ENCODE measurements around the gene METAP1.
A peak's percentile ranks its signal among the peaks of the same experiment; 100 is the strongest.
"Not testable (repeated sequence)": the region's sequence is repeated elsewhere in the genome, so short reads cannot be mapped to it uniquely, and the experiment has no call there.

Gene METAP1

GRCh38 chr4:98995183-98996055 lies at the start of gene METAP1:
METAP1 (plus strand) TSS chr4:98995721; CDS start chr4:98995754, 33 bp downstream.
- DNase-seq (ENCODE audit: low spot score) = peak; percentile 94

- no peak for DNase-seq (ENCODE audit: low spot score)
These were observed 49.2 kb upstream of the METAP1 start for GRCh38 chr4:98946359-98946758.

- DNase-seq (ENCODE audit: low spot score) = no peak
These were observed 44.6 kb upstream of the METAP1 start for GRCh38 chr4:98950925-98951324.

GRCh38 chr4:98951710-98952109 lies 43.8 kb upstream of the METAP1 start:
- no peak for DNase-seq (ENCODE audit: low spot score)

GRCh38 chr4:98955229-98955628 lies 40.3 kb upstream of the METAP1 start:
- DNase-seq (ENCODE audit: low spot score) = no peak

GRCh38 chr4:98958065-98958464 lies 37.5 kb upstream of the METAP1 start:
- no peak for DNase-seq (ENCODE audit: low spot score)

GRCh38 chr4:98959411-98959810 lies 36.1 kb upstream of the METAP1 start:
- no peak for DNase-seq (ENCODE audit: low spot score)

- no peak for DNase-seq (ENCODE audit: low spot score)
These were observed 33.8 kb upstream of the METAP1 start for GRCh38 chr4:98961770-98962169.

- DNase-seq (ENCODE audit: low spot score) = no peak
These were observed 31.7 kb upstream of the METAP1 start for GRCh38 chr4:98963538-98964433.

- no peak for DNase-seq (ENCODE audit: low spot score)
These were observed 28.6 kb upstream of the METAP1 start for GRCh38 chr4:98966926-98967325.

GRCh38 chr4:98967786-98968329 lies 27.7 kb upstream of the METAP1 start:
- DNase-seq (ENCODE audit: low spot score) = no peak

- DNase-seq (ENCODE audit: low spot score) = no peak
These were observed 25.4 kb upstream of the METAP1 start for GRCh38 chr4:98969878-98970785.

GRCh38 chr4:98976716-98977115 lies 18.8 kb upstream of the METAP1 start:
- no peak for DNase-seq (ENCODE audit: low spot score)

- no peak for DNase-seq (ENCODE audit: low spot score)
These were observed 18.0 kb upstream of the METAP1 start for GRCh38 chr4:98977557-98977956.

GRCh38 chr4:98987720-98988119 lies 7.8 kb upstream of the METAP1 start:
- DNase-seq (ENCODE audit: low spot score) = no peak

- DNase-seq (ENCODE audit: low spot score) = not testable (repeated sequence)
These were observed 2.7 kb upstream of the METAP1 start for GRCh38 chr4:98992835-98993234.

GRCh38 chr4:98993419-98994071 lies 2.0 kb upstream of the METAP1 start:
- DNase-seq (ENCODE audit: low spot score) = no peak

GRCh38 chr4:98994474-98995182 lies 893 bp upstream of the METAP1 start:
- no peak for DNase-seq (ENCODE audit: low spot score)

GRCh38 chr4:98996056-98996764 lies 689 bp downstream of the METAP1 start:
- peak; percentile 15 for DNase-seq (ENCODE audit: low spot score)

- no peak for DNase-seq (ENCODE audit: low spot score)
These were observed 1.2 kb downstream of the METAP1 start for GRCh38 chr4:98996765-98997068.

Data from putamen (tissue), 1 donor.